ENCODE data around the gene STC2.

STC2 gene

GRCh38 chr5:173338380-173339015, 10.3 kb upstream of the STC2 start:
- H3K27ac ChIP-seq, result no peak overlapping the region
- H3K27me3 ChIP-seq (ENCODE audit: insufficient read depth, low read depth, severe bottlenecking), result peaks cover 23% of the 10 kb centered on the region
- no peaks in the 10 kb centered on the region for H3K36me3 ChIP-seq
- DNase-seq, result no peak
- no peaks in the 10 kb centered on the region for H3K9me3 ChIP-seq (ENCODE audit: severe bottlenecking)
- no peak for TF ChIP-seq CTCF (IDR thresholded peaks at IDR 0.05; ENCODE audit: low read depth, low read length)
- H3K4me3 ChIP-seq (ENCODE audit: low read depth, low read length), result no peak overlapping the region

- Histone ChIP-seq H3K9me3 (ENCODE audit: severe bottlenecking) (no peaks in the 10 kb centered on the region), H3K27ac (no peak overlapping the region), H3K4me3 (ENCODE audit: low read depth, low read length) (no peak overlapping the region), H3K36me3 (no peaks in the 10 kb centered on the region), H3K27me3 (ENCODE audit: insufficient read depth, low read depth, severe bottlenecking) (no peaks in the 10 kb centered on the region)
- TF ChIP-seq CTCF (IDR thresholded peaks at IDR 0.05; ENCODE audit: low read depth, low read length), result no peak
- DNase-seq, result no peak
Measured at GRCh38 chr5:173334808-173335207, 6.6 kb upstream of the STC2 start.

GRCh38 chr5:173333925-173334661, 5.9 kb upstream of the STC2 start:
- Histone ChIP-seq H3K27ac (no peak overlapping the region), H3K27me3 (ENCODE audit: insufficient read depth, low read depth, severe bottlenecking) (no peaks in the 10 kb centered on the region), H3K4me3 (ENCODE audit: low read depth, low read length) (no peak overlapping the region), H3K9me3 (ENCODE audit: severe bottlenecking) (no peaks in the 10 kb centered on the region), H3K36me3 (no peaks in the 10 kb centered on the region)
- no peak for DNase-seq
- no peak for TF ChIP-seq CTCF (IDR thresholded peaks at IDR 0.05; ENCODE audit: low read depth, low read length)

GRCh38 chr5:173331956-173332479, 3.8 kb upstream of the STC2 start:
- H3K9me3 ChIP-seq (ENCODE audit: severe bottlenecking), result no peaks in the 10 kb centered on the region
- DNase-seq, result peak; percentile 87
- no peak overlapping the region for H3K4me3 ChIP-seq (ENCODE audit: low read depth, low read length)
- peak; percentile 94 for TF ChIP-seq CTCF (IDR thresholded peaks at IDR 0.05; ENCODE audit: low read depth, low read length)
- peaks cover 9% of the 10 kb centered on the region for H3K27me3 ChIP-seq (ENCODE audit: insufficient read depth, low read depth, severe bottlenecking)
- no peak overlapping the region for H3K27ac ChIP-seq
- H3K36me3 ChIP-seq, result no peaks in the 10 kb centered on the region

GRCh38 chr5:173331287-173331686, 3.1 kb upstream of the STC2 start:
- no peak for DNase-seq
- H3K27ac ChIP-seq, result no peak overlapping the region
- H3K27me3 ChIP-seq (ENCODE audit: insufficient read depth, low read depth, severe bottlenecking), result peaks cover 9% of the 10 kb centered on the region
- no peaks in the 10 kb centered on the region for H3K36me3 ChIP-seq
- no peaks in the 10 kb centered on the region for H3K9me3 ChIP-seq (ENCODE audit: severe bottlenecking)
- no peak overlapping the region for H3K4me3 ChIP-seq (ENCODE audit: low read depth, low read length)
- no peak for TF ChIP-seq CTCF (IDR thresholded peaks at IDR 0.05; ENCODE audit: low read depth, low read length)
